HG02588 (cell line): ENCODE data around the gene DNAAF3.
A peak's percentile ranks its signal among the peaks of the same experiment; 100 is the strongest.
"Not testable (repeated sequence)": the region's sequence is repeated elsewhere in the genome, so short reads cannot be mapped to it uniquely, and the experiment has no call there.

Source experiments
- ATAC-seq: cut with Tn5 transposase; IDR thresholded peaks from one replicate; pipeline ENCODE4 v1.9.1; 2021; ENCODE audit warnings: mild to moderate bottlenecking, moderate library complexity; ENCODE audit not compliant: unreplicated experiment

The DNAAF3 gene

GRCh38 chr19:55166530-55167268 is at the start of gene DNAAF3:
DNAAF3 (minus strand) TSS chr19:55166613; CDS start chr19:55166413, 200 bp downstream.
- ATAC-seq: peak; percentile 85

GRCh38 chr19:55213547-55213946 is 47.1 kb upstream of the DNAAF3 start:
- ATAC-seq: no peak

- no peak for ATAC-seq
Observed at GRCh38 chr19:55212447-55212846, 46.0 kb upstream of the DNAAF3 start.

- no peak for ATAC-seq
Observed at GRCh38 chr19:55209693-55210472, 43.5 kb upstream of the DNAAF3 start.

- ATAC-seq: no peak
Observed at GRCh38 chr19:55208880-55209692, 42.7 kb upstream of the DNAAF3 start, which contains the start of gene PTPRH. PTPRH (minus strand) TSS chr19:55209501; CDS start chr19:55209433, 68 bp downstream.

- no peak for ATAC-seq
Observed at GRCh38 chr19:55206664-55207500, 40.5 kb upstream of the DNAAF3 start.

GRCh38 chr19:55202199-55202598 is 35.8 kb upstream of the DNAAF3 start:
- not testable (repeated sequence) for ATAC-seq

GRCh38 chr19:55199620-55200204 is 33.3 kb upstream of the DNAAF3 start:
- no peak for ATAC-seq

- no peak for ATAC-seq
Observed at GRCh38 chr19:55198651-55199050, 32.2 kb upstream of the DNAAF3 start.

GRCh38 chr19:55197528-55197927 is 31.1 kb upstream of the DNAAF3 start:
- ATAC-seq: no peak

GRCh38 chr19:55196803-55197202 is 30.4 kb upstream of the DNAAF3 start:
- ATAC-seq: no peak

- no peak for ATAC-seq
Observed at GRCh38 chr19:55193481-55193880, 27.1 kb upstream of the DNAAF3 start.

- no peak for ATAC-seq
Observed at GRCh38 chr19:55189403-55189835, 23.0 kb upstream of the DNAAF3 start.

- ATAC-seq: no peak
Observed at GRCh38 chr19:55188625-55189024, 22.2 kb upstream of the DNAAF3 start.

GRCh38 chr19:55186080-55186479 is 19.7 kb upstream of the DNAAF3 start:
- ATAC-seq: no peak

- ATAC-seq: no peak
Observed at GRCh38 chr19:55181740-55182139, 15.3 kb upstream of the DNAAF3 start.

- ATAC-seq: no peak
Observed at GRCh38 chr19:55179606-55180484, 13.4 kb upstream of the DNAAF3 start, which contains the start of gene SYT5. SYT5 (minus strand) TSS chr19:55180289; CDS start chr19:55179041, 1,248 bp downstream.

- peak; percentile 63 for ATAC-seq
Observed at GRCh38 chr19:55178781-55179599, 12.6 kb upstream of the DNAAF3 start.
